ENCODE data around the gene CNTNAP2.

DNA sequence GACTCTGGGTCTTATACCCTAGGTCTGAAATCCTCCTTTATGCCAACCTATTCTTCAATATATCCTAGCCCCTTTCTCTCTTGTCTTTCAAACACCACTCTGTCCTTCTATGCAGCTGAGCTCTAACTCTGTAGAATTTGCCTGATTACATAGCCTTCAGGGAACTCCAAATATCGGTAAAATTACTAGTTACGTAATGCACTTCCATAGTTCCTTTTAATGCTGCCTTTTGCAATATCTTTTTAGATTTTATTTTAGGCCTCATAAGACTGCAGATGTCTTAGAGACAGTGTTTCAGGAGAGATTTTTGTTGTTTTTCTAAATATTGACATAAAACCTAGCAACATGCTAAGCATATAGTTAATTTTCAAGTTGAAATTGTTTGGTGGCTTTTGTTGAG lies 924.8 kb downstream of the CNTNAP2 start:
- TF ChIP-seq, protein P1, sequence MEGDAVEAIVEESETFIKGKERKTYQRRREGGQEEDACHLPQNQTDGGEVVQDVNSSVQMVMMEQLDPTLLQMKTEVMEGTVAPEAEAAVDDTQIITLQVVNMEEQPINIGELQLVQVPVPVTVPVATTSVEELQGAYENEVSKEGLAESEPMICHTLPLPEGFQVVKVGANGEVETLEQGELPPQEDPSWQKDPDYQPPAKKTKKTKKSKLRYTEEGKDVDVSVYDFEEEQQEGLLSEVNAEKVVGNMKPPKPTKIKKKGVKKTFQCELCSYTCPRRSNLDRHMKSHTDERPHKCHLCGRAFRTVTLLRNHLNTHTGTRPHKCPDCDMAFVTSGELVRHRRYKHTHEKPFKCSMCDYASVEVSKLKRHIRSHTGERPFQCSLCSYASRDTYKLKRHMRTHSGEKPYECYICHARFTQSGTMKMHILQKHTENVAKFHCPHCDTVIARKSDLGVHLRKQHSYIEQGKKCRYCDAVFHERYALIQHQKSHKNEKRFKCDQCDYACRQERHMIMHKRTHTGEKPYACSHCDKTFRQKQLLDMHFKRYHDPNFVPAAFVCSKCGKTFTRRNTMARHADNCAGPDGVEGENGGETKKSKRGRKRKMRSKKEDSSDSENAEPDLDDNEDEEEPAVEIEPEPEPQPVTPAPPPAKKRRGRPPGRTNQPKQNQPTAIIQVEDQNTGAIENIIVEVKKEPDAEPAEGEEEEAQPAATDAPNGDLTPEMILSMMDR (IDR thresholded peaks at IDR 0.05), result no peak
- TF ChIP-seq POLR2A (IDR thresholded peaks at IDR 0.05), result no peak

All from heart left ventricle (tissue), 13 donors.